IMR-90 (cell line): Measurements from ENCODE around the gene KRT79. TPM values are rescaled to one million over a fixed set of nuclear protein-coding genes. Genes with fewer than 3 reads are reported as not detected.

Source experiments
- ATAC-seq: fragments of 200-7000 bp; cut with Tn5 transposase; 2 replicates; pipeline ENCODE4 v1.9.1; 2020; ENCODE audit warnings: low read depth, mild to moderate bottlenecking, moderate library complexity
- BruUV-seq: library from RNA; stranded (reverse); fragments of 400-500 nt; replicated peaks from 2 replicates; lab custom pipeline; 2021; lab: Mats Ljungman, UMichigan
- CTCF ChIA-PET: fragments of 300-600 bp; formaldehyde crosslinking; extraction: SDS; loops from one replicate; lab custom pipeline; 2021; ENCODE audit warnings: antibody characterized with exemption; lab: Yijun Ruan, JAX
- POLR2A ChIA-PET: fragments of 300-600 bp; sonication (Branson Sonifier 250); formaldehyde crosslinking; loops from one replicate; lab custom pipeline; 2022; ENCODE audit warnings: antibody characterized with exemption; ENCODE audit not compliant: unreplicated experiment; lab: Charles Lee
- DNase-seq: peaks from one replicate; pipeline ENCODE4 v3.0.0; 2013
- H2AFZ ChIP-seq: replicated peaks from 2 replicates; pipeline ENCODE3; 2013; ENCODE audit warnings: low read length, mild to moderate bottlenecking; ENCODE audit not compliant: poor library complexity
- H2AK5ac ChIP-seq: 2 replicates; pipeline ENCODE4 v1.6.1; 2013; ENCODE audit warnings: low read depth, low read length, inconsistent platforms
- H2AK9ac ChIP-seq: replicated peaks from 2 replicates; pipeline ENCODE3; 2013; ENCODE audit warnings: mild to moderate bottlenecking, low read depth, low read length, moderate library complexity; ENCODE audit not compliant: poor library complexity
- H2BK120ac ChIP-seq: 2 replicates; pipeline ENCODE4 v1.6.1; 2013; ENCODE audit warnings: low read depth, low read length, inconsistent platforms
- H2BK15ac ChIP-seq: 3 replicates; pipeline ENCODE4 v1.6.1; 2013; ENCODE audit warnings: low read depth, low read length, inconsistent platforms
- H2BK20ac ChIP-seq: 2 replicates; pipeline ENCODE4 v1.6.1; 2013; ENCODE audit warnings: low read depth, mild to moderate bottlenecking, inconsistent platforms, low read length, moderate library complexity
- H2BK5ac ChIP-seq: 2 replicates; pipeline ENCODE4 v1.6.1; 2013; ENCODE audit warnings: mild to moderate bottlenecking, low read depth, low read length, inconsistent platforms; ENCODE audit not compliant: poor library complexity, severe bottlenecking
- H3K14ac ChIP-seq: replicated peaks from 2 replicates; pipeline ENCODE4 v1.6.1; 2013; ENCODE audit warnings: low read depth, low read length, inconsistent platforms
- H3K18ac ChIP-seq: 2 replicates; pipeline ENCODE4 v1.6.1; 2013; ENCODE audit warnings: low read depth, low read length, control low read depth
- H3K23ac ChIP-seq: 2 replicates; pipeline ENCODE4 v1.6.1; 2013; ENCODE audit warnings: low read depth, low read length, inconsistent platforms
- H3K27ac ChIP-seq: 2 replicates; pipeline ENCODE4 v1.5.1; 2013; ENCODE audit warnings: mild to moderate bottlenecking, control low read depth, low read length; ENCODE audit not compliant: insufficient read depth
- H3K27me3 ChIP-seq: 2 replicates; pipeline ENCODE4 v1.6.1; 2013; ENCODE audit warnings: low read length; ENCODE audit not compliant: control insufficient read depth, insufficient read depth
- H3K36me3 ChIP-seq: 2 replicates; pipeline ENCODE4 v1.6.1; 2013; ENCODE audit warnings: low read length, mixed read lengths; ENCODE audit not compliant: control insufficient read depth, insufficient read depth
- H3K4ac ChIP-seq: 2 replicates; pipeline ENCODE4 v1.6.1; 2013; ENCODE audit warnings: low read depth, low read length, inconsistent platforms
- H3K4me1 ChIP-seq: 2 replicates; pipeline ENCODE4 v1.6.1; 2013; ENCODE audit warnings: low read length, mixed read lengths; ENCODE audit not compliant: control insufficient read depth, insufficient read depth
- H3K4me2 ChIP-seq: 2 replicates; pipeline ENCODE4 v1.6.1; 2013; ENCODE audit warnings: low read depth, mild to moderate bottlenecking, control low read depth, low read length, moderate library complexity
- H3K4me3 ChIP-seq: 2 replicates; pipeline ENCODE4 v1.5.1; 2013; ENCODE audit warnings: low read depth, mild to moderate bottlenecking, control low read depth, low read length, moderate library complexity; ENCODE audit not compliant: insufficient read depth
- H3K56ac ChIP-seq: 2 replicates; pipeline ENCODE4 v1.6.1; 2013; ENCODE audit warnings: low read length, inconsistent platforms; ENCODE audit not compliant: insufficient read depth; ENCODE audit errors: extremely low read depth
- H3K79me1 ChIP-seq, 2 experiments: 2 replicates each; pipeline ENCODE4 v1.6.1; 2013; ENCODE audit warnings: low read length in 2 of 2, inconsistent platforms in 1 of 2, low read depth in 1 of 2
- H3K9ac ChIP-seq: 2 replicates; pipeline ENCODE4 v1.6.1; 2013; ENCODE audit warnings: low read depth, low read length, control low read depth
- H3K9me1 ChIP-seq: 2 replicates; pipeline ENCODE4 v1.6.1; 2013; ENCODE audit warnings: low read length, inconsistent platforms; ENCODE audit not compliant: insufficient read depth
- H3K9me3 ChIP-seq: 2 replicates; pipeline ENCODE4 v1.6.1; 2013; ENCODE audit warnings: low read length; ENCODE audit not compliant: control insufficient read depth, insufficient read depth
- H4K20me1 ChIP-seq: 2 replicates; pipeline ENCODE4 v1.6.1; 2013; ENCODE audit warnings: low read length, inconsistent platforms; ENCODE audit not compliant: insufficient read depth
- H4K5ac ChIP-seq: 2 replicates; pipeline ENCODE4 v1.6.1; 2013; ENCODE audit warnings: mild to moderate bottlenecking, low read depth, low read length, control low read depth
- H4K8ac ChIP-seq, 2 experiments: 2 replicates each; pipeline ENCODE4 v1.6.1; 2013; ENCODE audit warnings: low read depth in 2 of 2, low read length in 2 of 2, control low read depth in 1 of 2, inconsistent platforms in 1 of 2
- H4K91ac ChIP-seq: 2 replicates; pipeline ENCODE4 v1.6.1; 2013; ENCODE audit warnings: low read depth, low read length, inconsistent platforms; ENCODE audit not compliant: insufficient read depth
- CEBPB ChIP-seq: IDR thresholded peaks from 2 replicates; pipeline ENCODE4 v1.6.1; 2012; ENCODE audit warnings: low read depth, low read length, improper control_type of control experiment
- CHD1 ChIP-seq: IDR thresholded peaks from 2 replicates; pipeline ENCODE4 v1.6.1; 2012; ENCODE audit warnings: low read depth, low read length, improper control_type of control experiment
- CTCF ChIP-seq: conservative IDR thresholded peaks from 2 replicates; pipeline ENCODE4 v1.5.1; 2012; ENCODE audit warnings: mild to moderate bottlenecking, low read depth, low read length, improper control_type of control experiment
- MAFK ChIP-seq: IDR thresholded peaks from 2 replicates; pipeline ENCODE4 v1.6.1; 2012; ENCODE audit warnings: low read depth, low read length, improper control_type of control experiment
- MXI1 ChIP-seq: IDR thresholded peaks from 2 replicates; pipeline ENCODE4 v1.6.1; 2012; ENCODE audit warnings: low read depth, mild to moderate bottlenecking, low read length, moderate library complexity, borderline replicate concordance
- RAD21 ChIP-seq: IDR thresholded peaks from 2 replicates; pipeline ENCODE4 v1.6.1; 2012; ENCODE audit warnings: low read length, improper control_type of control experiment
- RCOR1 ChIP-seq: IDR thresholded peaks from 2 replicates; pipeline ENCODE4 v1.6.1; 2012; ENCODE audit warnings: mild to moderate bottlenecking, low read length, improper control_type of control experiment; ENCODE audit not compliant: insufficient replicate concordance
- RFX5 ChIP-seq: IDR thresholded peaks from 2 replicates; pipeline ENCODE4 v1.8.0; 2012; ENCODE audit warnings: low read depth, mild to moderate bottlenecking, low read length, moderate library complexity
- USF2 ChIP-seq: fragments of 150-350 bp; IDR thresholded peaks from 2 replicates; pipeline ENCODE4 v1.6.1; 2017; ENCODE audit warnings: mild to moderate bottlenecking, antibody characterized with exemption, low read length, low read depth
- WGBS, 2 experiments: methylation state at CpG; one replicate each; pipeline versions ENCODE4 v1.1.5 to v1.1.7; 2013; ENCODE audit warnings: missing lambda C conversion rate in 2 of 2; ENCODE audit not compliant: insufficient read length in 1 of 2; ENCODE audit errors: extremely low coverage in 2 of 2; 5-methylcytosine and 5-hydroxymethylcytosine counted together
- dilution Hi-C: fragments of 300-500 bp; cut with HindIII; formaldehyde crosslinking; loops from one replicate; pipeline ENCODE4 v1.14.3; 2018; ENCODE audit warnings: low sequenced_read_pairs; ENCODE audit not compliant: unreplicated experiment
- in situ Hi-C: fragments of 300-500 bp; cut with MboI; formaldehyde crosslinking; loops from 3 replicates; pipeline ENCODE4 v1.14.3; 2019; ENCODE audit warnings: low sequenced_read_pairs, inconsistent platforms, mixed read lengths
- intact Hi-C: fragments of 100-400 bp; cut with micrococcal nuclease; formaldehyde crosslinking; loops from 2 replicates; pipeline ENCODE4 v1.10.0; 2022
- polyA plus RNA-seq, 3 experiments: library from polyadenylated mRNA; depleted of rRNA; stranded (reverse); fragments of >200 nt; gene quantifications; 2 replicates each; pipeline ENCODE4 v1.2.3, GENCODE V29; 2012; ENCODE audit warnings: low replicate concordance in 1 of 3
- total RNA-seq: library from RNA; depleted of rRNA; stranded (reverse); fragments of >200 nt; gene quantifications from 2 replicates; pipeline ENCODE4 v1.2.3, GENCODE V29; 2012
- TF ChIP-seq, protein P1 (sequence below): fragments of 150-350 bp; IDR thresholded peaks from 2 replicates; pipeline ENCODE4 v1.6.1; 2016; ENCODE audit warnings: low read depth, mild to moderate bottlenecking, low read length, moderate library complexity, borderline replicate concordance

Gene KRT79
- total and polyA plus RNA-seq, 2 of the 4 experiments (the other 2 are of a cell fraction), result under 0.01 to 0.24 TPM

- Histone ChIP-seq H3K4me3 (no peak overlapping the region), H3K27ac (no peak overlapping the region), H4K8ac (no peak overlapping the region), H3K56ac (no peak overlapping the region), H3K4ac (no peak overlapping the region; the same call in 1 of the 2 replicates), H2BK20ac (no peak overlapping the region), H3K4me2 (no peak overlapping the region), H4K20me1 (no peaks in the 10 kb centered on the region; the same call in 1 of the 2 replicates), H3K18ac (no peak overlapping the region), H3K27me3 (peaks cover 8% of the 10 kb centered on the region), H3K9me3 (no peaks in the 10 kb centered on the region), H2BK15ac (no peak overlapping the region), H3K14ac (no peak overlapping the region), H3K79me1 (no peaks in the 10 kb centered on the region), H4K91ac (no peak overlapping the region), H3K23ac (no peak overlapping the region), H2AK5ac (no peak overlapping the region), H3K36me3 (no peaks in the 10 kb centered on the region), H2AFZ (no peak overlapping the region), H2BK5ac (no peak overlapping the region), H3K4me1 (no peaks in the 10 kb centered on the region), H3K9me1 (peaks cover 3% of the 10 kb centered on the region; the same call in 1 of the 2 replicates), H2AK9ac (no peak overlapping the region), H2BK120ac (no peak overlapping the region), H3K9ac (no peak overlapping the region), H4K5ac (no peak overlapping the region)
- intact Hi-C loops (no loop called here), in situ Hi-C loops (no loop called here), dilution Hi-C loops (no loop called here)
- no TSS peak for BruUV-seq
- no peak for TF ChIP-seq CHD1
- TF ChIP-seq RAD21, result no peak
- no peak for TF ChIP-seq MAFK
- TF ChIP-seq, protein P1, sequence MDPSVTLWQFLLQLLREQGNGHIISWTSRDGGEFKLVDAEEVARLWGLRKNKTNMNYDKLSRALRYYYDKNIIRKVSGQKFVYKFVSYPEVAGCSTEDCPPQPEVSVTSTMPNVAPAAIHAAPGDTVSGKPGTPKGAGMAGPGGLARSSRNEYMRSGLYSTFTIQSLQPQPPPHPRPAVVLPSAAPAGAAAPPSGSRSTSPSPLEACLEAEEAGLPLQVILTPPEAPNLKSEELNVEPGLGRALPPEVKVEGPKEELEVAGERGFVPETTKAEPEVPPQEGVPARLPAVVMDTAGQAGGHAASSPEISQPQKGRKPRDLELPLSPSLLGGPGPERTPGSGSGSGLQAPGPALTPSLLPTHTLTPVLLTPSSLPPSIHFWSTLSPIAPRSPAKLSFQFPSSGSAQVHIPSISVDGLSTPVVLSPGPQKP, result no peak
- TF ChIP-seq CEBPB, result no peak
- TF ChIP-seq CTCF, result no peak
- no peak for TF ChIP-seq RCOR1
- no peak for TF ChIP-seq USF2
- TF ChIP-seq RFX5, result no peak
- no peak for TF ChIP-seq MXI1
- ChIA-PET POLR2A (no interaction called here), CTCF (interaction anchor here (0.6 to 0.8 kb wide), 2 partner anchors 65 to 775 kb away, joined by 3 to 4 read pairs; no protein-coding TSS in a partner anchor)
- ATAC-seq (no peak), DNase-seq (no peak)
- WGBS, 2 experiments, result no CpG with 5 or more reads among the region's 1 CpG
Observed at GRCh38 chr12:52800259-52800917, 33.7 kb downstream of the KRT79 start.
